ENCODE data around the gene CCDC107. TPM values are rescaled to one million over a fixed set of nuclear protein-coding genes. Genes with fewer than 3 reads are reported as not detected.
A peak's percentile ranks its signal among the peaks of the same experiment; 100 is the strongest.

The CCDC107 gene
- total RNA-seq, 6 experiments from 2014 or later, result 10.0 to 24.2 (median 15.3) TPM

- Histone ChIP-seq H3K36me3 (no peaks in the 10 kb centered on the region), H3K27ac (peak overlapping the region; percentile 67 to 80 (median 75)), H3K4me1 (no peaks in the 10 kb centered on the region), H3K9me3 (no peaks in the 10 kb centered on the region), H3K27me3 (no peaks in the 10 kb centered on the region), H3K4me3 (peak overlapping the region; percentile 50 to 73 (median 57))
- WGBS (ENCODE audit: insufficient coverage, low coverage, low lambda C conversion rate, missing lambda C conversion rate), result 2% methylated on average over 13 of the region's 58 CpGs
- DNase-seq (peak; percentile 93 to 94 (median 94)), ATAC-seq (peak; percentile 97 to 99 (median 98))
- TF ChIP-seq POLR2A (IDR thresholded peaks at IDR 0.05) (peak; percentile 88), CTCF (IDR thresholded peaks at IDR 0.05) (peak; percentile 95 to 98 (median 98))
- intact Hi-C loops (cut with DNase I), result no loop called here
Observed at GRCh38 chr9:35646533-35647265, 11.4 kb upstream of the CCDC107 start.

- intact Hi-C loops (cut with DNase I), result no loop called here
- TF ChIP-seq POLR2A (IDR thresholded peaks at IDR 0.05) (no peak), CTCF (IDR thresholded peaks at IDR 0.05) (no peak)
- ATAC-seq (no peak), DNase-seq (peak in 1 of 3 donors; percentile 44)
- Histone ChIP-seq H3K4me1 (peaks cover 0 to 7% (median 0%) of the 10 kb centered on the region in 4 donors), H3K27ac (no peak overlapping the region), H3K27me3 (no peaks in the 10 kb centered on the region), H3K9me3 (no peaks in the 10 kb centered on the region), H3K36me3 (no peaks in the 10 kb centered on the region), H3K4me3 (no peak overlapping the region)
- 51% methylated on average over 7 of the region's 26 CpGs for WGBS (ENCODE audit: insufficient coverage, low coverage, low lambda C conversion rate, missing lambda C conversion rate)
Observed at GRCh38 chr9:35649431-35650340, 8.4 kb upstream of the CCDC107 start.

- H3K27ac ChIP-seq, result no peak within 1 kb of the TSS
- no peaks in the 10 kb centered on the region for H3K9me3 ChIP-seq
- TF ChIP-seq CTCF (IDR thresholded peaks at IDR 0.05) (no peak), POLR2A (IDR thresholded peaks at IDR 0.05) (no peak)
- 45% methylated on average over 10 of the region's 22 CpGs for WGBS (ENCODE audit: insufficient coverage, low coverage, low lambda C conversion rate, missing lambda C conversion rate)
- H3K4me3 ChIP-seq, result no peak within 1 kb of the TSS
- no peak for ATAC-seq
- no peak for DNase-seq
- H3K27me3 ChIP-seq, result no peaks in the 10 kb centered on the region
- intact Hi-C loops (cut with DNase I), result no loop called here
- peaks cover 0 to 7% (median 0%) of the 10 kb centered on the region in 4 donors for H3K4me1 ChIP-seq
- no peaks in the 10 kb centered on the region for H3K36me3 ChIP-seq
Observed at GRCh38 chr9:35650341-35651158, 7.5 kb upstream of the CCDC107 start, which contains the start of gene SIT1. TSS of gene SIT1 (minus strand) at chr9:35650931. CDS start at chr9:35650853, 78 bp downstream.

Measured in right lobe of liver (tissue), 6 donors.